Right lobe of liver (tissue), 6 donors: ENCODE measurements around the gene KANSL1. TPM values are rescaled to one million over a fixed set of nuclear protein-coding genes. Genes with fewer than 3 reads are reported as not detected.

Experiments used
- ATAC-seq, 4 donors: fragments of 200-7000 bp; cut with Tn5 transposase; one replicate each; pipeline ENCODE4 v1.9.1; 2020; ENCODE audit warnings: mild to moderate bottlenecking in 4 of 4, moderate library complexity in 4 of 4
- DNase-seq, 3 donors: peaks; one replicate each; pipeline ENCODE4 v3.0.0-alpha.2; 2020
- H3K27ac ChIP-seq, 3 donors: fragments of 200-600 bp; one replicate each; pipeline ENCODE4 v1.8.0; 2022
- H3K27me3 ChIP-seq, 2 donors: fragments of 200-600 bp; one replicate each; pipeline ENCODE4 v1.8.0; 2022
- H3K36me3 ChIP-seq, 4 donors: fragments of 200-600 bp; sonication (generic) in 1 of 4; one replicate each; pipeline versions ENCODE4 v1.5.1 to v1.8.0; 2017 to 2022; ENCODE audit warnings: control low read depth in 1 of 4
- H3K4me1 ChIP-seq, 4 donors: fragments of 200-600 bp; sonication (generic) in 1 of 4; one replicate each; pipeline versions ENCODE4 v1.5.1 to v1.8.0; 2017 to 2022; ENCODE audit warnings: control low read depth in 1 of 4
- H3K4me3 ChIP-seq, 3 donors: fragments of 200-600 bp; one replicate each; pipeline ENCODE4 v1.8.0; 2022
- H3K9me3 ChIP-seq, 4 donors: fragments of 200-600 bp; sonication (generic) in 1 of 4; one replicate each; pipeline versions ENCODE4 v1.5.1 to v1.8.0; 2017 to 2022; ENCODE audit warnings: control low read depth in 1 of 4
- CTCF ChIP-seq, 4 donors: fragments of 200-600 bp in 3 of 4; fragments of 450-650 bp in 1 of 4; IDR thresholded peaks; one replicate each; pipeline versions ENCODE4 v1.5.1 to v1.8.0; 2016 to 2022; ENCODE audit warnings: antibody characterized with exemption in 4 of 4, mild to moderate bottlenecking in 2 of 4
- POLR2A ChIP-seq: fragments of 450-650 bp; IDR thresholded peaks from one replicate; pipeline ENCODE4 v1.6.1; 2017; ENCODE audit warnings: antibody characterized with exemption, mild to moderate bottlenecking
- WGBS: methylation state at CpG from one replicate; pipeline ENCODE4 v1.1.6; 2018; ENCODE audit warnings: low coverage, low lambda C conversion rate; ENCODE audit not compliant: insufficient coverage; ENCODE audit errors: missing lambda C conversion rate; 5-methylcytosine and 5-hydroxymethylcytosine counted together
- intact Hi-C, 2 donors: fragments of 100-400 bp; cut with DNase I; formaldehyde crosslinking; loops; one replicate each; pipeline versions ENCODE4 v1.11.2 to v1.14.1; 2022
- total RNA-seq, 6 experiments: library from RNA; depleted of rRNA in 2 of 6; stranded (reverse); fragments of >200 nt in 2 of 6; fragmentation: NEBNext Ultra II Directional in 3 of 6; extraction: Animal tissue kit (Norgen Biotek cat#: 25700) in 3 of 6; gene quantifications; one replicate each; pipeline versions ENCODE4 v1.1.0 to v1.2.4, GENCODE V29; 2016 to 2023
- donor health status: DM: no; HTN: yes; CAD: no.
- donor health status: DM: no; HTN: no; CAD: no.
- donor health status: DM: no; HTN: no; CAD: no.
- donor health status: DM: no; HTN: yes; CAD: no.
- donor health status: DM: no; HTN: yes; CAD: no.

The KANSL1 gene
- total RNA-seq, 6 experiments from 2014 or later = 23.1 to 29.5 (median 25.9) TPM

- intact Hi-C loops = no loop called here
- ATAC-seq (no peak), DNase-seq (no peak)
- H3K27ac ChIP-seq = no peak overlapping the region
- H3K9me3 ChIP-seq = no peaks in the 10 kb centered on the region
- no peaks in the 10 kb centered on the region for H3K27me3 ChIP-seq
- H3K4me1 ChIP-seq = peaks cover 2 to 67% (median 13%) of the 10 kb centered on the region in 4 donors
- no peaks in the 10 kb centered on the region for H3K36me3 ChIP-seq
- TF ChIP-seq CTCF (IDR thresholded peaks at IDR 0.05) (no peak), POLR2A (no peak)
- WGBS = 78% methylated on average over 2 of the region's 2 CpGs
- no peak overlapping the region for H3K4me3 ChIP-seq
Observed at GRCh38 chr17:46140645-46141197, 52.5 kb downstream of the KANSL1 start.

GRCh38 chr17:46139432-46140210, 53.6 kb downstream of the KANSL1 start:
- H3K9me3 ChIP-seq = no peaks in the 10 kb centered on the region
- peaks cover 2 to 65% (median 11%) of the 10 kb centered on the region in 4 donors for H3K4me1 ChIP-seq
- no peak overlapping the region for H3K27ac ChIP-seq
- intact Hi-C loops = no loop called here
- no peaks in the 10 kb centered on the region for H3K36me3 ChIP-seq
- ATAC-seq (no peak), DNase-seq (no peak)
- no peaks in the 10 kb centered on the region for H3K27me3 ChIP-seq
- TF ChIP-seq POLR2A (no peak), CTCF (IDR thresholded peaks at IDR 0.05) (no peak)
- 49% methylated on average over 5 of the region's 5 CpGs for WGBS
- no peak overlapping the region for H3K4me3 ChIP-seq

GRCh38 chr17:46138473-46138872, 54.8 kb downstream of the KANSL1 start:
- TF ChIP-seq POLR2A (no peak), CTCF (IDR thresholded peaks at IDR 0.05) (no peak)
- intact Hi-C loops = no loop called here
- Histone ChIP-seq H3K4me3 (no peak overlapping the region), H3K4me1 (peaks cover 2 to 61% (median 11%) of the 10 kb centered on the region in 4 donors), H3K9me3 (no peaks in the 10 kb centered on the region), H3K36me3 (no peaks in the 10 kb centered on the region), H3K27ac (no peak overlapping the region), H3K27me3 (no peaks in the 10 kb centered on the region)
- ATAC-seq (peak in 1 of 4 donors; percentile 17), DNase-seq (no peak)
- WGBS = 34% methylated on average over 2 of the region's 3 CpGs

GRCh38 chr17:46136820-46137219, 56.4 kb downstream of the KANSL1 start:
- Histone ChIP-seq H3K4me1 (peaks cover 2 to 47% (median 11%) of the 10 kb centered on the region in 4 donors), H3K4me3 (no peak overlapping the region), H3K36me3 (no peaks in the 10 kb centered on the region), H3K27ac (no peak overlapping the region), H3K27me3 (no peaks in the 10 kb centered on the region), H3K9me3 (no peaks in the 10 kb centered on the region)
- intact Hi-C loops = no loop called here
- no peak for TF ChIP-seq POLR2A
- ATAC-seq (no peak), DNase-seq (no peak)

- WGBS = 76% methylated on average over 3 of the region's 3 CpGs
- Histone ChIP-seq H3K9me3 (no peaks in the 10 kb centered on the region), H3K27me3 (no peaks in the 10 kb centered on the region), H3K4me1 (peaks cover 0 to 39% (median 7%) of the 10 kb centered on the region in 4 donors), H3K4me3 (no peak overlapping the region), H3K27ac (no peak overlapping the region), H3K36me3 (no peaks in the 10 kb centered on the region)
- ATAC-seq (no peak), DNase-seq (no peak)
- no peak for TF ChIP-seq CTCF (IDR thresholded peaks at IDR 0.05)
- TF ChIP-seq POLR2A = no peak
- intact Hi-C loops = no loop called here
Observed at GRCh38 chr17:46135879-46136563, 57.2 kb downstream of the KANSL1 start.
